A549 treated with RU486 at 1 μM for 4 hours (cell line): Measurements from ENCODE around the gene MYLK2. TPM values are rescaled to one million over a fixed set of nuclear protein-coding genes. Genes with fewer than 3 reads are reported as not detected.

Source experiments
- total RNA-seq: library from RNA; stranded (reverse); fragments of 200-300 nt; extraction: Qiagen RNA extraction; gene quantifications from 5 replicates; pipeline ENCODE4 v1.2.3, GENCODE V29; 2022; ENCODE audit warnings: low read depth

The MYLK2 gene
- total RNA-seq: 0.37 to 0.86 TPM (median 0.46 TPM) in 5 replicates

DNA sequence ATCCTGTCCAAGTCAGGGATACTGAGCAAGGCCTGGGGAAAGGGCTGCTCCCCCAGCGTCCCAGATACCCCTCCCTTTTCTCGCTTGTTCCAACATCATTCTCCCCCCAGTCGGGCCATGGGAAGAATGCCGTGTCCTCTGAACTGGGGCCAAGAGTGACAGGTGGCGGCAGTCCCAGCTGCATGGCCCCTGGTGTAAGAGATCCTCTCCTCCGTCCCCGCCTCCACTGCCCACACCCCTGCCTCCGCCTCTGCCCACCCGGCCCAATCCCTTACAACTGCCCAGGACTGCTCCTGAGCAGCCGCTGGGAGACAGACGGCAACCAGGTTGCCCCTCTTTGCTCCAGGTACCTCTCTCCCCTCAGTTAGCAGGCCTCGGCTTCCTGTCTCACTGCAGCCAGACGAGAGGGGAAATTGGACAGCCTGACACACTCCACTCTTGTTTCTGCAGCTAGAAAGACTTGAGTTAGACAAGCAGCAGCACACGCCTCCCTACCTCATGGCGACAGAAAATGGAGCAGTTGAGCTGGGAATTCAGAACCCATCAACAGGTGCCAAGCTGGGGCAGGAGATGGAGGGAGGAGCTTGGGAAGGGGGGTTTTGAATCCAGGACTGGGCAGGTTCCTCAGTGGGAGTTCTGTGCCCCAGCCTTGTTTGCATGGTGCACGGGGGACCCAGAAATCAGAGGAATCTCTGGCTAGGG, at the start of gene MYLK2:
Gene MYLK2, plus strand, starts transcription at position 274 of the 702 bp plus-strand sequence. Its CDS starts 225 bp downstream, at position 499.

DNA sequence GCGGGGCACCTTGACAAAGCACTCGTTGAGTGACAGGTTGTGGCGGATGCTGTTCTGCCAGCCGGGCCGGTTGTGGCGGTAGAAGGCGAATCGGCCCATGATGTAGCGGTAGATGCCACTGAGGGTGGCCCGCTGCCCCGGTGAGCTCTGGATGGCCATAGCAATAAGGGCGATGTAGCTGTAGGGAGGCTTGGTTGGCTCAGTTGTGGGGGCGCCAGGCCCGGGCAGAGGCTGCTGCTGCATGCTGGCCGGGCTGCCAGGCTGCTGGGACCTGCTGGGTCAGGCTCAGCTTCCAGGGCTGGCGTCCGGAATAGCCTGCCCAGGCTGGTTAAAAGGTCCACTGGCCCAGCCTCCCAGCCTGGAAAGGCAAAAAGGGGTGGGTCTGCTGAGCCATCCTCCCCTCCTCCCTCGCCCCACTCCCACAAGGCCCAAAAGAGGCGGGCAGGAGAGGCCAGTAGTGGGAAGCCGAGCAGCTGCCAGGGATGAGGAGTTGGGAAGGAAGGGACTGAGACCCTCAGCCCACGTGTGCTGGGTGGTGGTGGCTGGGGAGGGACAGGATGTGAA, 26.2 kb downstream of the MYLK2 start, which contains the start of gene FOXS1:
Gene FOXS1, minus strand, starts transcription at position 305 of the 564 bp plus-strand sequence. Its CDS starts 62 bp downstream, at position 243.

DNA sequence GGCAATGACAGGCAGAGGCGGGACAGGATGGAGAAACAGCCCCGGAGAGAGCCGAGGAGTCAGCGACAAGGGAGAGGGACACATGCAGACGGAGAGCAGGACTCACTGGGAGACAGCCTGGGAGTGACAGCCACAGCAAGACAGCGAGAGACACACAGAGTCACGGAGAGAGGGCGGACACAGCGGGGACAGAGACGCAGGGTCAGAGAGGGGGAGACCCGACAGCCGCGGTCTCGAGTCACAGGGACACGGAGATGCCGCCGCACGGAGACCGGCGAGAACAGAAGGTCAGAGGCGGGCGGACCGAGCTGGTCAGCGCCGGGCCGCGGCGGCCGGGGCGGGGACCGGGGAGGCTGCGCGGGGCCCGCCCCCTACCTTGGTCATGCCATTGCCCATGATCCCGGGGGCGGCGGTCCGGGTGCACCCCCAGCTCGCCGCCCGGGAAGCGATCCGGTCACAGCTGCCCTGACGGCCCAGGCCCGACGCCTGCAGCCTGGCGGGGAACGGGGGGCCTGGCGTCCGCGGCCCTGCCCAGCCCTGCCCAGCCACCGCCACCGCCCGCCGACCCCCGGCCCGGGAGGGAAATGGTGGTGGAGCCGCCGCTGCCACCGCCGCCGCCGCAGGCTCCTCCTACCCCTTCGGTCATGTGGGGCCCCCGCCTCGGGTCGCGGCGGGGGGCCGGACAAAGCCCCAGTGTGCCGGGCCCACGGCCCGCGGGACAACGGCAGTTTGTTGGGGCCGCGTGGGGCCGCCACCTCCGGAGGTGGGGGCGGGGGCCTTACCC, 51.0 kb downstream of the MYLK2 start, which contains the start of the genes DUSP15 and TTLL9:
Gene DUSP15, minus strand, starts transcription at position 586 of the 784 bp plus-strand sequence. Its CDS starts 190 bp downstream, at position 396.
Gene TTLL9, plus strand, starts transcription at position 693 of the 784 bp plus-strand sequence. CDS start 493 bp downstream, outside the sequence.

Other genes starting within 250 kb of the MYLK2 start
- gene ID1, start 214.1 kb upstream of the MYLK2 start, total RNA-seq: 204 to 340 TPM (median 288 TPM) in 5 replicates
- not detected in 5 replicates for gene COX4I2, start 181.4 kb upstream of the MYLK2 start, total RNA-seq
- gene BCL2L1, start 96.5 kb upstream of the MYLK2 start, total RNA-seq: 170 to 183 TPM (median 181 TPM) in 5 replicates
- 99.8 to 120 TPM (median 109 TPM) in 5 replicates for gene TPX2, start 80.1 kb upstream of the MYLK2 start, total RNA-seq
- gene FOXS1, start 26.2 kb downstream of the MYLK2 start, total RNA-seq: 0.46 to 1.2 TPM (median 0.77 TPM) in 5 replicates
- 0.57 to 1.8 TPM (median 0.95 TPM) in 5 replicates for gene DUSP15, start 51.2 kb downstream of the MYLK2 start, total RNA-seq
- 0.03 to 0.15 TPM (median 0.09 TPM) in 5 replicates for gene TTLL9, start 51.3 kb downstream of the MYLK2 start, total RNA-seq
- 33.0 to 38.8 TPM (median 33.7 TPM) in 5 replicates for gene PDRG1, start 132.7 kb downstream of the MYLK2 start, total RNA-seq
- gene XKR7, start 148.8 kb downstream of the MYLK2 start, total RNA-seq: 0.01 TPM in 1 of 5 replicates, not detected in the others
- gene CCM2L, start 191.1 kb downstream of the MYLK2 start, total RNA-seq: 0.47 to 0.67 TPM (median 0.56 TPM) in 5 replicates
- 0.08 to 0.13 TPM (median 0.10 TPM) in 4 of 5 replicates, not detected in the other for gene HCK, start 232.9 kb downstream of the MYLK2 start, total RNA-seq